GM19463 (cell line): ENCODE measurements around the gene MTMR3.
A peak's percentile ranks its signal among the peaks of the same experiment; 100 is the strongest.
"Not testable (repeated sequence)": the region's sequence is repeated elsewhere in the genome, so short reads cannot be mapped to it uniquely, and the experiment has no call there.

ENCODE experiments used
- ATAC-seq: cut with Tn5 transposase; IDR thresholded peaks from one replicate; pipeline ENCODE4 v1.9.1; 2021; ENCODE audit warnings: mild to moderate bottlenecking, moderate library complexity; ENCODE audit not compliant: unreplicated experiment

MTMR3 gene

GRCh38 chr22:29956680-29957079 lies 73.7 kb downstream of the MTMR3 start:
- no peak for ATAC-seq

- no peak for ATAC-seq
Observed at GRCh38 chr22:29958170-29958569, 75.2 kb downstream of the MTMR3 start.

GRCh38 chr22:29964776-29965175 lies 81.8 kb downstream of the MTMR3 start:
- no peak for ATAC-seq

GRCh38 chr22:29967461-29967860 lies 84.5 kb downstream of the MTMR3 start:
- no peak for ATAC-seq

- ATAC-seq, result no peak
Observed at GRCh38 chr22:29971607-29972006, 88.6 kb downstream of the MTMR3 start.

- no peak for ATAC-seq
Observed at GRCh38 chr22:29972121-29972520, 89.1 kb downstream of the MTMR3 start.

- ATAC-seq, result no peak
Observed at GRCh38 chr22:29973269-29973668, 90.3 kb downstream of the MTMR3 start.

- ATAC-seq, result not testable (repeated sequence)
Observed at GRCh38 chr22:29973680-29974079, 90.7 kb downstream of the MTMR3 start.

GRCh38 chr22:29975494-29975893 lies 92.5 kb downstream of the MTMR3 start:
- no peak for ATAC-seq

GRCh38 chr22:29977107-29977506 lies 94.1 kb downstream of the MTMR3 start:
- ATAC-seq, result no peak

- ATAC-seq, result peak; percentile 88
Observed at GRCh38 chr22:29979777-29980321, 96.9 kb downstream of the MTMR3 start.

GRCh38 chr22:29983296-29983917 lies 100.4 kb downstream of the MTMR3 start:
- no peak for ATAC-seq

- ATAC-seq, result no peak
Observed at GRCh38 chr22:29985912-29986311, 102.9 kb downstream of the MTMR3 start.

- no peak for ATAC-seq
Observed at GRCh38 chr22:29987137-29987536, 104.2 kb downstream of the MTMR3 start.

- ATAC-seq, result no peak
Observed at GRCh38 chr22:29988719-29989118, 105.7 kb downstream of the MTMR3 start.

- ATAC-seq, result no peak
Observed at GRCh38 chr22:29989446-29989845, 106.5 kb downstream of the MTMR3 start.

- ATAC-seq, result no peak
Observed at GRCh38 chr22:29992341-29993275, 109.6 kb downstream of the MTMR3 start.

GRCh38 chr22:29994027-29994715 lies 111.2 kb downstream of the MTMR3 start:
- no peak for ATAC-seq

GRCh38 chr22:29994943-29995342 lies 112.0 kb downstream of the MTMR3 start:
- ATAC-seq, result no peak

GRCh38 chr22:29997107-29997506 lies 114.1 kb downstream of the MTMR3 start:
- ATAC-seq, result no peak

GRCh38 chr22:29997516-29997915 lies 114.5 kb downstream of the MTMR3 start:
- no peak for ATAC-seq
